ENCODE measurements around the gene PTPRG.

- TF ChIP-seq CTCF (IDR thresholded peaks at IDR 0.05; ENCODE audit: low read depth, low read length, poor library complexity, severe bottlenecking) (no peak), EZH2phosphoT487 (IDR thresholded peaks at IDR 0.05; ENCODE audit: borderline replicate concordance, low read length) (no peak)
Observed at GRCh38 chr3:61965770-61966131, 404.4 kb downstream of the PTPRG start.

Data from DOHH2 (cell line).